ENCODE data around the gene XIAP. TPM values are rescaled to one million over a fixed set of nuclear protein-coding genes. Genes with fewer than 3 reads are reported as not detected.

The XIAP gene
- total and polyA plus RNA-seq, 2 experiments from 2014 or later: 4.9 to 39.0 TPM

GRCh38 chrX:123860983-123861382 lies 1.1 kb downstream of the XIAP start:
- H3K4me1 ChIP-seq (ENCODE audit: low read depth): no peaks in the 10 kb centered on the region
- H3K27ac ChIP-seq: peak overlapping the region; percentile 98
- peak overlapping the region; percentile 50 for H3K4me3 ChIP-seq
- no peaks in the 10 kb centered on the region for H3K27me3 ChIP-seq
- no peak for TF ChIP-seq CTCF (IDR thresholded peaks at IDR 0.05; ENCODE audit: low read depth, low read length)
- H3K9me3 ChIP-seq (ENCODE audit: low read depth): no peaks in the 10 kb centered on the region
- peak in 1 of 2 donors; percentile 56 for DNase-seq (ENCODE audit: low read depth in 1 of 2, low spot score in 1 of 2)
- no peaks in the 10 kb centered on the region for H3K36me3 ChIP-seq

- Histone ChIP-seq H3K27me3 (no peaks in the 10 kb centered on the region), H3K9me3 (ENCODE audit: low read depth) (no peaks in the 10 kb centered on the region), H3K4me1 (ENCODE audit: low read depth) (no peaks in the 10 kb centered on the region), H3K27ac (no peak overlapping the region), H3K36me3 (no peaks in the 10 kb centered on the region), H3K4me3 (no peak overlapping the region)
- no peak for DNase-seq (ENCODE audit: low read depth in 1 of 2, low spot score in 1 of 2)
- no peak for TF ChIP-seq CTCF (IDR thresholded peaks at IDR 0.05; ENCODE audit: low read depth, low read length)
Observed at GRCh38 chrX:123869488-123869887, 9.6 kb downstream of the XIAP start.

GRCh38 chrX:123871309-123871708 lies 11.5 kb downstream of the XIAP start:
- H3K4me1 ChIP-seq (ENCODE audit: low read depth): no peaks in the 10 kb centered on the region
- DNase-seq (ENCODE audit: low read depth in 1 of 2, low spot score in 1 of 2): no peak
- no peaks in the 10 kb centered on the region for H3K36me3 ChIP-seq
- H3K27ac ChIP-seq: no peak overlapping the region
- no peak overlapping the region for H3K4me3 ChIP-seq
- no peak for TF ChIP-seq CTCF (IDR thresholded peaks at IDR 0.05; ENCODE audit: low read depth, low read length)
- H3K27me3 ChIP-seq: no peaks in the 10 kb centered on the region
- no peaks in the 10 kb centered on the region for H3K9me3 ChIP-seq (ENCODE audit: low read depth)

- no peak for TF ChIP-seq CTCF (IDR thresholded peaks at IDR 0.05; ENCODE audit: low read depth, low read length)
- no peaks in the 10 kb centered on the region for H3K27me3 ChIP-seq
- DNase-seq (ENCODE audit: low read depth in 1 of 2, low spot score in 1 of 2): no peak
- no peak overlapping the region for H3K27ac ChIP-seq
- H3K4me3 ChIP-seq: no peak overlapping the region
- no peaks in the 10 kb centered on the region for H3K36me3 ChIP-seq
- no peaks in the 10 kb centered on the region for H3K4me1 ChIP-seq (ENCODE audit: low read depth)
- H3K9me3 ChIP-seq (ENCODE audit: low read depth): no peaks in the 10 kb centered on the region
Observed at GRCh38 chrX:123873956-123874355, 14.1 kb downstream of the XIAP start.

- no peak for TF ChIP-seq CTCF (IDR thresholded peaks at IDR 0.05; ENCODE audit: low read depth, low read length)
- no peak for DNase-seq (ENCODE audit: low read depth in 1 of 2, low spot score in 1 of 2)
Observed at GRCh38 chrX:123876177-123876576, 16.3 kb downstream of the XIAP start.

GRCh38 chrX:123876844-123877243 lies 17.0 kb downstream of the XIAP start:
- no peaks in the 10 kb centered on the region for H3K27me3 ChIP-seq
- H3K9me3 ChIP-seq (ENCODE audit: low read depth): no peaks in the 10 kb centered on the region
- TF ChIP-seq CTCF (IDR thresholded peaks at IDR 0.05; ENCODE audit: low read depth, low read length): no peak
- no peak overlapping the region for H3K4me3 ChIP-seq
- no peak for DNase-seq (ENCODE audit: low read depth in 1 of 2, low spot score in 1 of 2)
- no peaks in the 10 kb centered on the region for H3K36me3 ChIP-seq
- H3K4me1 ChIP-seq (ENCODE audit: low read depth): no peaks in the 10 kb centered on the region
- no peak overlapping the region for H3K27ac ChIP-seq

More at GRCh38 chrX:123876177-123876576, 16.3 kb downstream of the XIAP start:
- Histone ChIP-seq H3K4me1 (ENCODE audit: low read depth) (no peaks in the 10 kb centered on the region), H3K9me3 (ENCODE audit: low read depth) (no peaks in the 10 kb centered on the region), H3K27ac (no peak overlapping the region), H3K27me3 (no peaks in the 10 kb centered on the region), H3K4me3 (no peak overlapping the region), H3K36me3 (no peaks in the 10 kb centered on the region)
